Testis (tissue), 2 donors: ENCODE data around the gene FAM216A.
"Not testable (repeated sequence)": the region's sequence is repeated elsewhere in the genome, so short reads cannot be mapped to it uniquely, and the experiment has no call there.

Experiments
- CTCF ChIP-seq, 3 experiments: fragments of 450-650 bp in 2 of 3; fragments of 200-600 bp in 1 of 3; sonication (generic) in 1 of 3; IDR thresholded peaks; one replicate each; pipeline ENCODE4 v1.5.1; 2016 to 2019; ENCODE audit warnings: antibody characterized with exemption in 3 of 3, mild to moderate bottlenecking in 2 of 3, moderate library complexity in 1 of 3
- POLR2A ChIP-seq: fragments of 450-650 bp; IDR thresholded peaks from one replicate; pipeline ENCODE4 v1.6.1; 2017; ENCODE audit warnings: antibody characterized with exemption, mild to moderate bottlenecking, moderate library complexity

- not testable (repeated sequence) for TF ChIP-seq CTCF (IDR thresholded peaks at IDR 0.05); POLR2A
Measured at GRCh38 chr12:110429676-110430075, 39.0 kb upstream of the FAM216A start.
